ENCODE measurements around the gene MAP7D1. TPM values are rescaled to one million over a fixed set of nuclear protein-coding genes. Genes with fewer than 3 reads are reported as not detected.
"Not testable (repeated sequence)": the region's sequence is repeated elsewhere in the genome, so short reads cannot be mapped to it uniquely, and the experiment has no call there.

MAP7D1 gene
- total RNA-seq, 1 donor from 2014 or later = 41.0 TPM

DNA sequence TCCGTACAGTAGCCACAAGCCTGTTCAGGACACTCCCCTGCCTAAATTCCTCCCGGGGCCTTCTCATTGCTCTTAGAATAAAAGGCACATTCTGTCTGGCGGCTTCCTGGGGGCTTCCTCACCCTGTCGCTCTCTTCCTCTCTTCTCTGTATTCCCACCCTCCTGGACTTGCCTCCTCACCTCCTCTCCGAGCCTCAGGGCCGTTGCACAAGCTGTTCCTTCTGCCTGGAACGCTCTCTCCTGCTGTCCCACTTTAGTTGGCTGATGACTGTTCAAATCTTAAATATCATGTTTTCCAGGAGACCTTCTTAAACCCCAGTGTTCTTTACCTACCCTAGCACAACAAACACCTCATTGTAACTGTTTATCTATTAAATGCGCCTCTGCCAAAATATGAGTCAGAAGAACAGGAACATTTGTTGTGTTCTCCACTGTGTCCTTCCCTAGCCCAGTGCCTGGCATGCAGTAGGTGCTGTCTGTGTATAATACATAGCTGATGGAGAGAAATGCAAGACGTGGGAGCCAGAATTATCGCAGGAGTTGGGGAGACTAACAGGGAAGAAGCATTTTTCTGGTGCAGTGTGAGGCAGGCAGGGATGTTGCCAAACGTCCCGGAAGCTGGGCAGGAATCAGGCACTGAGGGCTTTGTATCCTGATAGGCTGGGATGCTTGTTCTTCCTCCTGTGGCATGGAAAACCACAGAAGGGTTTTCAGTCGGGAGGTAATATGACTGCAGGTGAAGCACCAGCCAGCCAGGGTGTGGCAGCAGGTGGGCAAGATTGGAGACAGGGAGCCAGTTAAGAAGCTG lies 44.2 kb downstream of the MAP7D1 start:
- DNase-seq (ENCODE audit: low read depth in 2 of 2) = peak in 1 of 2 donors; percentile 26

DNA sequence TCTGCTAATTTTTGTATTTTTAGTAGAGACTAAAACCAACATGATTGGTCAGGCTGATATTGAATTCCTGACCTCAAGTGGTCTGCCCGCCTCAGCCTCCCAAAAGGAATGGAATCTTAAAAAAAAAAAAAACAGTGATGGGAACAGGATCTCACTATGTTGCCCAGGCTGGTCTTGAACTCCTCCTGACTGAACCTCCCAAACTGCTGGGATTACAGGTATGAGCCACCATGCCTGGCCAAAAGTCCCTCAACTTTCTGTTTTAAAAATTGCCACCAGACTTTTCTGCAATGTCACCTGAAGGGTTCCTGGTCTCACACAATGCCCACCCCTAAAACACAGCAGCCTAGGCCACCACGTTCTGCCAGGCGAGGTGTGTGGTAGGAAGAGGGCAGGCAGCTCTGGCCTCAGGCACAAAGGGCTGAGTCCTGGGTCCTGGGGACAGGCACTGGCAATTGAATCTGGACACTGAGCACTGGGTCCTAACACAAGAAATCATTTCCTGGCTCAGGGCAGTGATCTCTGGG lies 47.1 kb downstream of the MAP7D1 start:
- no peak for DNase-seq (ENCODE audit: low read depth in 2 of 2)

DNA sequence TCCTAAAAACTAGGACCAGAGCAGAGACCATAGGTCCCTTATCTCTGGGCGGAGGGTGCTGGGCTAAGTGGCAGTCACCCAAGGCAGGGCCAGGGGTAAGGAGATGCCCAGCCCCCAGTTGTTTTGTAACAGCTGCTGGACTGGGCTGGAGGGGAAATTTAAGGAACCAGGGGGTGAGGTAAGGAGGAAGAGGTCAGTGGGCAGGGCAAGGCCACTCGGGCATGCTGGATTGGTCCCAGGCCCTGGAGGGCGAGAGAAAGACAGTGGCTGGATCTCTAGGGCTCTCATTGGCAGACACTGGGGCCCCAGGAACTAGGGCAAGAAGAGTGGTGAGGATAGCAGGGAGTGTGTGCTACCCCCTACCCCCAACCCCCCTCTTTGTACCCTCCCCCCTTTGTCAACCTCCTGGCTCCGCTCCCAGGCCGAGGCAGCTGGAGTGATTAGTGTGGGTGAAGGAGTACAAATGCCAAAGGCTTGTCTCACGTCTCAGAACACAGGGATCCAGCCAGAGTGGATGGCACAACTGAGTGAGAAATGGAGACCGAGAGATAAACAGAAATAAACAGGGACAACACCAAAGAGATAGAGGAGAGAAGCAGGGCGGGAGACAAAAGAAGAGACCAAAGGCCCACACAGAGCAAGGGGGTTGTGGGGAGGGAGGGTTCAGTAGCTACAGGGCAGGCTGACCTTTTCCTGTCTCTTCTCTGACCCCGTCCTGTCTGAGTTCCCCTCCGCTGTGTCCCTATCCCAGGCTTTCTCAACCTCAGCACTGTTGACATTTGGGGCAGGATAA lies 47.8 kb downstream of the MAP7D1 start:
- no peak for DNase-seq (ENCODE audit: low read depth in 2 of 2)

DNA sequence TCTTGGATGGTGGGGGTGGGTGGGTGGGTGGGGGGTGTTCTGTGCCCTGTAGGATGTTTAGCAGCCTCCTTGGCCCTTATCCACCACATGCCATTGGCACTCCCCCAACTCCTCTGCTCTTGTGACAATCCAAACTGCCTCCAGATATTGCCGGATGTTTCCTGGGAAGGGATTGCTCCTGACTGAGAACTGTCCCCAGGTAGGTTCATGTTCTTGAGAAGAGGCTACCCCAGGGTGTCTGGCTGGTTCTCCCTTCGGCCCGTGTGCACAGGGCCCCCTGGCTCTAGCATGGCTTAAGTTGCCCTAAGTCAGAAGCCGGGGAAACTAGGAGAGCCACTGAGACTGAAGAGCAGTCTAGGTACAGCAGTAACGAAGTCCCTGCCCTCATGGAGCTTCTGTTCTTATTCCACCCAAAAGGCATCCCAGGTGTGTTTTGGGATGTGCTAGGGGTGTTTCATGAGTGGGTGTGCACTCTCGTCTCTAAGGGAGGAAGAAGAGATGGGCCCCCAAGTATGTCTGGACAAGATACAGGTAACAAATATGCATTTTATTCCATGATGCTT lies 48.5 kb downstream of the MAP7D1 start:
- no peak for DNase-seq (ENCODE audit: low read depth in 2 of 2)

DNA sequence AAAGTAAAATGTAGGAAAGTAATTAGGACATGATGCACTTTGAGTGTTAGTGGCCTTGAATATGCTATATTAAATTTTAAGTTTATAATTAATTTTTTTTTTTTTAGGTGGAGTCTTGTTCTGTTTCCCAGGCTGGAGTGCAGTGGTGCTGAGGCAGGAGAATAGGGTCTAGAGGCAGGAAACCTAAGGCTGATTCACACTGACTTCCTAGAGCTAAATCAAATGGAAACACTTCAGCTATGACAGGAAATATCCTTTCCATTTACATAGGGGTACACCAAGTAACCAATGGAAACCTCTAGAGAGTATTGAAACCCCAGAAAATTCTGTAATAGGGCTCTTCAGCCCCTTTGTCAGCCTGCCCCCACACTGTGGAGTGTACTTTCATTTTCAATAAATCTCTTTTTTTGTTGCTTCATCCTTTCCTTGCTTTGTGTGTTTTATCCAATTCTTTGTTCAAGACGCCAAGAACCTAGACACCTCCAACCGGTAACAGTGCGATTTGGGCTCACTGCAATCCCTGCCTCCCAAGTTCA lies 50.4 kb downstream of the MAP7D1 start:
- DNase-seq (ENCODE audit: low read depth in 2 of 2) = no peak

DNA sequence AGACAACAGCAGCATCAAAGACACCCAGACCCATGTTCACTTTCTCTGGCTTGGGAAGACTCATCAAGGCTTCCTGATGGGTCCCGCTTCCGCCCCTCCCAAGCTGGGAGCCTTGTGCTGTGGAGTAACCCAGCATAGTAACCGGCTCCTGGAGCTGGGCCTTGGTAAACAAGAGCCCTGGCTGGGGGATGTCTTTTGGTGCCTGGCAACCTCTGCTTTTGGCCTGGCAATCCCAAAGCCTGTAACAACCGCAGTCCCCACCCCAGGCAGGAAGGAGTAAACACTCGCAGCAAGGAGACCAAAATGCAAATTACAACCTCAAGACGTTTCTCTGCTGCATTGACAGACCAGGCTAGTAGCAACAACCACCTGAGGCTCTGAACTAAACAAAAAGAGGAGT lies 51.4 kb downstream of the MAP7D1 start:
- no peak for DNase-seq (ENCODE audit: low read depth in 2 of 2)

DNA sequence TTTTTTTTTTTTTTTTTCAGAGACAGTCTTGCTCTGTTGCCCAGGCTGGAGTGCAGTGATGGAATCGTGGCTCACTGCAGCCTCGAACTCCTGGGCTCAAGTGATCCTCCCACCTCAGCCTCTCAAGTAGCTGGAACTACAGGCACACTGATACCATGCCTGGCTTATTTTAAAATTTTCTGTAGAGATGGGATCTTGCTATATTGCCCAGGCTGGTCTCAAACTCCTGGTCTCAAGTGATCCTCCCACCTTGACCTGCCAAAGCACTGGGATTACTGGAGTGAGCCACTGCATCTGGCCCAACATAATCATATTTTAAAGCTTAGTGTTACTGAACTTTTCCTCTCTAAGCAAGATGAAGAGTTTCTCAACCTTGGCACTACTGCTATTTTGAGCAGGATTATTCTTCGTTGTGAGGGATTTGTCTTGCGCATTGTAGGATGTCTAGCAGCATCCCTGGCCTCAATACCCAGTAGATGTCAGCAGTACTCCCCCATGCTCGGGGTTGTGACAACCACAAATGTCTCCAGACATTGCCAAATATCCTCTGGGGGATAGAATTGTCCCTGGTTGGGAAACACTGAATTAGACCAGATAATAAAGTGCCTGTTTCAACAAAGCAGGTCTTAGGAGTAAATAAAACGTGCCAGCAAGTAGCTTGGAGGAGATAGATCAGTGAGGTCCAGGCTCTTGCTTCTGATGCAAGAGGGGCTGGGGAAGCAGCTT lies 53.2 kb downstream of the MAP7D1 start:
- DNase-seq (ENCODE audit: low read depth in 2 of 2) = no peak

DNA sequence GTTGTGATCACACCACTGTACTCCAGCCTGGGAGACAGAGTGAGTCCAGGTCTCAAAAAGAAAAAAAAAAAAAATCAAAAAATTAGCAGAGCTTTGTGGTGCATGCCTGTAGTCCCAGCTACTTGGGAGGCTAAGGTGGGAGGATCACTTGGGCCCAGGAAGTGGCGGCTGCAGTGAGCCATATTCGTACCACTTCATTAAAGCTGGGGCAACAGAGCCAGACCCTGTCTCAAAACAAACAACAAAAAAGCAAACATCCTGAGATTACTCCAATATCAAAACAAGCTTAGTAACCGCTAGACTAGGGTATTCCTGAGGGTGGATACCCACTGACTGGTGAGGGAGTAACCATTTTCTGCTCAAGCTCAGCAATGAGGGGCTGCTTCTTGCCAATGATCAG lies 55.3 kb downstream of the MAP7D1 start:
- DNase-seq (ENCODE audit: low read depth in 2 of 2) = no peak

DNA sequence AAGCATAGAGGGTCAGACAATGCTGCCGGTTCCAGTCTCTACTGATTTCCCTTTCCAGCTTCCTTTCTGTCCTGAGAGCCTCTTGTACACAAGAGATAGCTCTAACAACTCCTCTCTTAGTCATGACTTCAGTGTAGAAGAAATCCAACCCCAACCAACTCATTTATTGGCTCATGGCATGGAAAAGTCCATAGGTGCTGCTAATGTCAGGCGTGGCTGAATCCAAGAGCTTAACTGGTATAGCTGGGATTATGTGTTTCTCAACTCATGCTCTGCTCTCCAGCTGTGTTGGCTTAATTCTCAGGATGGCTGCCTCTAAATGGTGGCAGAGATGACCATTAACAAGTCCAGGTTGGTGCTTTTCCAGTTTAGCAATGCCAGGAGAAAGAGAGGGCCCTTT lies 55.9 kb downstream of the MAP7D1 start:
- no peak for DNase-seq (ENCODE audit: low read depth in 2 of 2)

DNA sequence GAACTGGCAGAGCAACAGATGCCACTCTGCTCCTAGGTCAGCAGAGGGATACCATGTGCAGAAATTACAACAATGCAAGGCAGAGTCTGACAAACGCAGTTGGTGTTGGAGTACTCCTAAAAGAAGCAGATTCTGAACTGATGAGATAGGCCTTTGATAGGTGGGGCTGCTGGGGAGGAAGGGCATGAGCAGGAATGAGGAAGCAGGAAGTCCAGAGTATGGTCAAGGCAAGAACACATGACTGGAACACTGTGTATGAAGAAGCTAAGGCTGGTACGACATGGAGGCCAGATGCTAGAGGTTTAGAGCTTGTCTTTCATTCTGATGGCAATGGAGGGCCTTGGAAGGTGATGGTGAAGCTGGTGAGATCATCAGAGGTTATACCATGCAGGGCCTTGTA lies 56.8 kb downstream of the MAP7D1 start:
- DNase-seq (ENCODE audit: low read depth in 2 of 2) = no peak

DNA sequence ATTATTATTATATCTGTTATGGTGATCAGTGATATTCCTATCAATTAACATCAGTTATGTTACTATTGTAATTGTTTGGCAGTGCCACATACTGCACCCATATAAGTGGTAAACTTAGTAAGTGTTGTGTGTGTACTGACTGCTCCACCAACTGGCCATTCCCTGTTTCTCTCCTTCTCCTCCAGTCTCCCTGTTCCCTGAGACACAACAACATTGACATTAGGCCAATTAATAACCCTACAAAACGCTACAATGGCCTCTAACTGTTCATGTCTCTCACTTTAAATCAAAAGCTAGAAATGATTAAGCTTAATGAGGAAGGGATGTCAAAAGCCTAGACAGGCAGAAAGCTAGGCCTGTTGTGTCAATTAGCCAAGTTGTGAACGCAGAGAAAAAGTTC lies 61.7 kb downstream of the MAP7D1 start:
- DNase-seq (ENCODE audit: low read depth in 2 of 2) = peak in 1 of 2 donors; percentile 42

DNA sequence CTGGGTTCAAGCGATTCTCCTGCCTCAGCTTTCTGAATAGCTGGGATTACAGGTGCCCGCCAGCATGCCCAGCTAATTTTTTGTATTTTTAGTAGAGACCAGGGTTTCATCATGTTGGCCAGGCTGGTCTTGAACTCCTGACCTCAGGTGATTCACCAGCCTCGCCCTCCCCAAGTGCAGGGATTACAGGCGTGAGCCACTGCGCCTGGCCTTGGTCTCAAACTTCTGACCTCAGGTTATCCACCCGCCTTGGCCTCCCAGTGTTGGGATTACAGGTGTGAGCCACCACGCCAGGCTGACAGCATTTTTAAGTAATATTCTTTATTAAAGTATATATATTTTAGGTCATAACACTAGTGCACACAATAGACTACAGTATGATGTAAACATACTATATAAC lies 65.9 kb downstream of the MAP7D1 start:
- DNase-seq (ENCODE audit: low read depth in 2 of 2) = not testable (repeated sequence)

DNA sequence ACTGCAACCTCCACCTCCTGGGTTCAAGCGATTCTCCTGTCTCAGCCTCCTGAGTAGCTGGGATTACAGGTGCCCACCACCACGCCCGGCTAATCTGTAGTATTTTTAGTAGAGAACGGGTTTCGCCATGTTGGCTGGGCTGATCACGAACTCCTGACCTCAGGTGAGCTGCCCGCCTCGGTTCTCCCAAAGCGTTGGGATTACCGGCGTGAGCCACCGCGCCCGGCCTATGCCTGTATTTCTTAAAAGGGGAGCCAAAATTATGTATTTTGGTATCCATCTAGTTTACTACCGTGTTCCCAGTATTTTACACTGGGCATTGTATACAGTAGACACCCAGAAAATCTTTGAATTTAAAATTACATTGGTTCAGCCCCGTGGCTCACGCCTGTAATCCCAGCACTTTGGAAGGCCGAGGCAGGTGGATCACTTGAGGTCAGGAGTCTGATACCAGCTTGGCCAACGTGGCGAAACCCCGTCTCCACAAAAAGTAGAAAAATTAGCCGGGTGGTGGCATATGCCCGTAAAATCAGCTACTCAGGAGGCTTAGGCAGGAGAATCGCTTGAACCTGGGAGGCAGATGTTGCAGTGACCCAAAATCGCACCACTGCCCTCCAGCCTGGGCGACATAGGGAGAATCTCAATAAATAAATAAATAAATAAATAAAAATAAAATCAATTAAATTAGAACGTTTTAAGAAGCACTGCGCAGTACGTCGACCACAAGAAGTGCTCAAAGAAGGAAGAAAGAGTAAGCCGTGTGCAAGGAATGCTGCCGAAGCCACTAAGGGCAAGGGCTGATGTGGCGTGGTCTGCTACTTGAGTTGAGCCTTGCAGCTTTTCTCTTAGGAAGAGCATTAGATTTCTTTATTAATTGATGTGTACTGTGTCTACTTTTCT lies 66.8 kb downstream of the MAP7D1 start:
- no peak for DNase-seq (ENCODE audit: low read depth in 2 of 2)

DNA sequence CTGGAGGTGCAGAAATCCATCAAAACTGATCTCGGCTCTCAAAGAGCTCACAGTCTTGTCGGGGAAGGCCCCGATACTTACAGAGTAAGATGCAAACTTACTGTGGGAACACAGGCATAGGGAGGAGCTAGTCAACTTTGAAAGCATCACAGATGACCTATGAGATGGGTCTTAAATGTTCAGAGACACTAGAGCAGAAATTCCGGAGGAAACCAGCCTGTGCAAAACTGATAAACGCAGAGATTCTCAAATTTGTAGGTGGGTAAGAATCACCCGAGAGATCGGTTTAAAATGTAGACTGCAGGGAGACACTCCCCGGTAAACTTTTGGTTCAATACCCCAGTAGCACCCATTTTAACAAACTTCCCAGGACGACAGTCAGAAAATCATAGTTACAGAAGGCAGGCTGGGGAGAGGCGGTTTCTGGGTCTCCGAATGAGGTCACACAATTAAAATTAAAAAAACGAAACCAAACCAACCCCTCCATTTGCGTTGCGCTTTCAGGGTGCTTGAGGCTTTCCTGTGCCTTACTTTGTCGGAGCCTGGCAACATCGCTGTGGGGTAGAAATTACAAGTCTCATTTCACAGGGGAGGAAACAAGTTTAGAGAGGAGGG lies 67.5 kb downstream of the MAP7D1 start:
- DNase-seq (ENCODE audit: low read depth in 2 of 2) = peak; percentile 15 to 52

DNA sequence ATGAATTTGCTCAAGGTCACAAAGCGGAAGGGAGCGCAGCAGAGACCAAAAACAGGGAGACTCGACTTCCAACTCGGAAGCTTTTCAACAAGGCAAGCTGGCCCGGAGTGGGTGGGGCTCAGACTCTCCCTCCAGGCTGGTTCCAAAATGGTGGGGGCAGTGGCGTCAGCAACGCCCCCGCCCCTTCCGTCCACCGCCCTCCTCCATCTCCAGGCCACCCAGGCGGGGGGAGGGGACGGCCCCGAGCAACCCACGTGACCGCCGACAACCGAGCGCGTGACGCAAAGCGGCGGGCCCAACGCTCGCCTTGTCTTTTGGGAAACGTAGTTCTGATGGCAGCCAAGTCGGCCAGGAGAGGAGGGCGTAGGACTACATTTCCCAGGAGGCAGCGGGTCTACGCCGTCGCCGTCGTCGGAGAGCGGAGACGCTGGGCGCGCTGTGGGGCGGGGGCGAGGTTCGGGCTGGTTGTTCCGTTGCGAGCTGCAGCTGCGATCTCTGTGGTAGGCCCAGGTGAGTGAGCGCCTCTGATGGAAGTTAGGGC lies 68.1 kb downstream of the MAP7D1 start, which contains the start of gene THRAP3:
THRAP3 (plus strand) TSS at position 448 of the 541 bp plus-strand sequence. CDS start 58,121 bp downstream, outside the sequence.
- DNase-seq (ENCODE audit: low read depth in 2 of 2) = peak; percentile 98 to 100

DNA sequence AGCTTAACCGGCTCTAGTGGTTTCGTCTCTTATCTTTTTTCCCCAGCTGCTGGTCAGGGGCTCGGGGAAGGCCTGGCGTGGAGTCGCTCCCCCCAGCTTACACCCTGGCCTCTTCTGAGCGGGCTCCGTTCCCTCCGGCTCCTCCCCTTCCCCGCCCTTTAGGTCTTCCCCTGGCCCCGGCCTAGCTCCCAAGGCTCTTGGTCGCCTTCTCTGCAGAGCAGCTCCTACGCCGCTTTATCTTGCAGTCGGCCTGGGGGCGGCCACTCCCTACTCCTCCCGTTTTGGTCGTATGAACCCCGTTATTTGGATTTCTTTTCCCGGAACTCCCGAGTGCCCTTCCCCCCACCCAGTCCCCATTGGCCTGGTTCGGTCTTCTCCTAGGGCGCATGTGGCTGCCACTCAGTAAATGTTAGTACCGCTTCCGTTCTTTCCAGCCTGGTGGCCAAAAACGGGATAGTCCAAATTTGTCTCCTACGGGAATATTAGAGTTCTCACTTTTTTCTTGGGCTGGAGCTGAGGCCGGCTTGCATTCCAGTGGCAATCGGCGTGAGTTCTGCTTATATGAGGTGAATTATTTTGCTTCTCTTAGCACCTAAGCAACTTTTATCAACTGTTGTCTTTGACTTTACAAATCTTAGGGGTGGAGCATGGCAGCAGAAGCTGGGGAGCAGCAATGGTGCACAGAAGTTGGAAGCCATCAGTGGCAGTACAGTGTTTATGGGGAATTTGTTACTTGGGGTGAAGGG lies 68.8 kb downstream of the MAP7D1 start:
- DNase-seq (ENCODE audit: low read depth in 2 of 2) = peak; percentile 67 to 83

DNA sequence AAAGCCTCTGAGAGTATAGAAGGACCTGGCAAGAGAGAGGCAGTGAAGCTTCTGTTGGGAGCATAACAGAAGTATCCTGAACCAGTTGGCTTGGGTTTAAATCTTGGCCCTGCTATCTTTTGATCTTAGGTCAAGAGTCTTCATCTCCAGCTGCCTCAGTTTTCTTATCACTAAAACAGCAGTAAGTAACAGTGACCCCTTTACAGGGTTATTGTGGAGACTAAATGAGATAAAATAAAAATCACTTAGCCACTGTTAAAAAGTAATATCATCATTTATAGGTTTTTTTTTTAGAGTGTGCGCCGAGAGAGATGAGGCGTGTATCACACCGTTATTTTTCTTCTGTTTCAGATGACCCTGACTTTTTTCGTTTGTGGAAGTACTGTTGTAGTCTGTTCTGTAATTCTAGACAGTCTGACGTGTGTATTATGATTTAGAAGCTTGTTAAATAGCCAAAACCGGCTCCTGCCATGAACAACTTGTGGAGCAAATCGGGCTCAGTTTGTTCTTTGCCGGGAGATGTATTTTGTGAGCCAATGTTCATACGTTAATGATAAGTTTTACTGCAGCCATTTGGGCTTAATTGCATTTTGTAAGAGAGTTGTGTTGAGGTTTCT lies 69.4 kb downstream of the MAP7D1 start:
- DNase-seq (ENCODE audit: low read depth in 2 of 2) = no peak

DNA sequence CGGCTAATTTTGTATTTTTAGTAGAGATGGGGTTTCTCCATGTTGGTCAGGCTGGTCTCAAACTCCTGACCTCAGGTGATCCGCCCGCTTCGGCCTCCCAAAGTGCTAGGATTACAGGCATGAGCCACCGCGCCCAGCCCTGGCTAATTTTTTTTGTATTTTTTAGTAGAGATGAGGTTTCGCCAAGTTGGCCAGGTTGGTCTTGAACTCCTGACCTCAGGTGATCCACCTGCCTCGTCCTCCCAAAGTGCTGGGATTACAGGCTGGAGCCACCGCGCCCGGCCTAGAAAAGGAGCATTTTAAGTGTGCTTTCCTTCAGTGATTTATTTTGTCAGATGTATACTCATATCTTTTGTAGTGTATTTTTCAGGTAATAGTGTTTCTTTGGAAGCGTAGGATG lies 74.3 kb downstream of the MAP7D1 start:
- not testable (repeated sequence) for DNase-seq (ENCODE audit: low read depth in 2 of 2)
